C4-2B (cell line): ENCODE data around the gene CES4A.

Source experiments
- ZFX ChIP-seq: fragments of 450-650 bp; IDR thresholded peaks from 2 replicates; pipeline ENCODE4 v1.6.1; 2017
- TF ChIP-seq, protein P1 (sequence below): fragments of 450-650 bp; conservative IDR thresholded peaks from 2 replicates; pipeline ENCODE4 v1.5.1; 2017; ENCODE audit warnings: mild to moderate bottlenecking

DNA sequence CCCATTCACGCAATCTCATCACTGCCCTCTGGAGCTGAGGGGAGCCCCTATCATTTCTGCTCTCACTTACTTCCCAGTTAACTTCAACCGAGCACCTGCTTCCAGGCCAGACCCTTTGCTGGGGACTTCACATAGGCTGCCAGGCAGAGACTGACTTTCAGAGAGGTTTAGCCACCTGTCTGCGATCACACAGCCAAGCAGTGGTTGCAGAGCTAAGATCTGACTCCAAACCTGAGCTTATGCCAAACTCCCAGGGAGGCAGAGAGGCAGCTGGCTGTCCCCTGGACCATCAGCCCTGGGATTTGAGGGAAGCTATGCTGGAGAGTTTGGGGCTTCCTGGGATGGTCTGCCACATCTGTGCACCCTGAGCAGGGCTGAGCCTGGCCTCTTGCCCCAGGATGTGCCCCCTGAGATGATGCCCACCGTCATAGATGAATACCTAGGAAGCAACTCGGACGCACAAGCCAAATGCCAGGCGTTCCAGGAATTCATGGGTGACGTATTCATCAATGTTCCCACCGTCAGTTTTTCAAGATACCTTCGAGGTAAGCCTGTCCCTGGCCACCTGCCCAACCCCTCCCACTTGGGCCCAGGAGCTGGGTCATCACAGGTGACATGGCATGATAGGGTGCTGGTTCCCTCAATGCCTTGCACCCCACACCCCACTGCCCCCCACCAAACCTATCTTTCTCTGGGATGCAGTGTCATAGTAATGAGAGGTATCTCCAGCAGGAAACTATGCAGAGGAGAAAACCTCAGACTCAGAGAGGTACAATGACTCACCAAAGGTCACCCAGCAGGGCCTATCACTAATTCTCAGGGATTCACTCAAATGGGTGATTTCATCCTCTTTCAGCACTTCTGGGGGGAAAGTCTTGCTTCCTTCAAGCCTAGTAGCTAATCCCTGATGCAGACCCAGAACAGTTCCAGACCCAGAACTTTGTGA is 17.3 kb upstream of the CES4A start:
- TF ChIP-seq, protein P1, sequence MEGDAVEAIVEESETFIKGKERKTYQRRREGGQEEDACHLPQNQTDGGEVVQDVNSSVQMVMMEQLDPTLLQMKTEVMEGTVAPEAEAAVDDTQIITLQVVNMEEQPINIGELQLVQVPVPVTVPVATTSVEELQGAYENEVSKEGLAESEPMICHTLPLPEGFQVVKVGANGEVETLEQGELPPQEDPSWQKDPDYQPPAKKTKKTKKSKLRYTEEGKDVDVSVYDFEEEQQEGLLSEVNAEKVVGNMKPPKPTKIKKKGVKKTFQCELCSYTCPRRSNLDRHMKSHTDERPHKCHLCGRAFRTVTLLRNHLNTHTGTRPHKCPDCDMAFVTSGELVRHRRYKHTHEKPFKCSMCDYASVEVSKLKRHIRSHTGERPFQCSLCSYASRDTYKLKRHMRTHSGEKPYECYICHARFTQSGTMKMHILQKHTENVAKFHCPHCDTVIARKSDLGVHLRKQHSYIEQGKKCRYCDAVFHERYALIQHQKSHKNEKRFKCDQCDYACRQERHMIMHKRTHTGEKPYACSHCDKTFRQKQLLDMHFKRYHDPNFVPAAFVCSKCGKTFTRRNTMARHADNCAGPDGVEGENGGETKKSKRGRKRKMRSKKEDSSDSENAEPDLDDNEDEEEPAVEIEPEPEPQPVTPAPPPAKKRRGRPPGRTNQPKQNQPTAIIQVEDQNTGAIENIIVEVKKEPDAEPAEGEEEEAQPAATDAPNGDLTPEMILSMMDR: no peak
- TF ChIP-seq ZFX: no peak
